HG02870 (cell line): Measurements from ENCODE around the gene GPX1.
A peak's percentile ranks its signal among the peaks of the same experiment; 100 is the strongest.
"Not testable (repeated sequence)": the region's sequence is repeated elsewhere in the genome, so short reads cannot be mapped to it uniquely, and the experiment has no call there.

ENCODE experiments used
- ATAC-seq: cut with Tn5 transposase; IDR thresholded peaks from one replicate; pipeline ENCODE4 v1.9.1; 2021; ENCODE audit warnings: mild to moderate bottlenecking, moderate library complexity; ENCODE audit not compliant: unreplicated experiment

Gene GPX1

DNA sequence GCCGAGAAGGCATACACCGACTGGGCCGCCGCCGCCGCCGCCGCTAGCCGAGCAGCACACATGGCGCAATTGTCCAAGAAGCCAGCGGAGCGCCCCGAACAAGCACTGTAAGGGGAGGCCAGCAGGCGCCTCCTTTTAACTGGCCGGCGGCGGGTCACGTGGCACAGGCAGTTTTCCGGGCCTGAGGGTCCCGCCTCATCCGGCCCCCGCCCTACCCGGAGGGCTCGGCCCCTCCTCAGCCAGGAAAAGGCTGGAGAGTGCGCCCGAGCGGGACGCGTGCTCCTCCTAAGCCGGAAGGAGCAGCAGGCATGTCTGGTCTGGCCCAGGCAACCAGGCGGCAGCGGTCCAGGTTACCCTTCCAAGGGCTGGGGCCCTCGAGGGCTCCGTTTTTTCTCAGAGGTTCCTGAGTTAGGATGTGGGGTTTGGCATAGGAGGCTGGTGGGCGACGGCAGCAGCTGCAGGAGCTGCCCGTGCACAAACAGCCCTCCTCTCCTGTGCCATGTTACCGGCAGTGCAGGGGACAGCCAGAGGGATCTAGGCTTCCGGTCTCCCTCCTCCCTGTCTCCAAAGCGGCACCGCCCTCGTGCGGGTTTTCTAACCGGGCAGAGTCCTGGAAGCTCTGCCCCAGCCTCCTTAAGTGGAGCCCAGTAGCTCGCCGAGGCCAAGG lies at the start of gene GPX1:
GPX1 (minus strand) TSS at position 137 of the 667 bp plus-strand sequence; CDS start at position 62, 75 bp downstream.
- ATAC-seq: peak; percentile 85

DNA sequence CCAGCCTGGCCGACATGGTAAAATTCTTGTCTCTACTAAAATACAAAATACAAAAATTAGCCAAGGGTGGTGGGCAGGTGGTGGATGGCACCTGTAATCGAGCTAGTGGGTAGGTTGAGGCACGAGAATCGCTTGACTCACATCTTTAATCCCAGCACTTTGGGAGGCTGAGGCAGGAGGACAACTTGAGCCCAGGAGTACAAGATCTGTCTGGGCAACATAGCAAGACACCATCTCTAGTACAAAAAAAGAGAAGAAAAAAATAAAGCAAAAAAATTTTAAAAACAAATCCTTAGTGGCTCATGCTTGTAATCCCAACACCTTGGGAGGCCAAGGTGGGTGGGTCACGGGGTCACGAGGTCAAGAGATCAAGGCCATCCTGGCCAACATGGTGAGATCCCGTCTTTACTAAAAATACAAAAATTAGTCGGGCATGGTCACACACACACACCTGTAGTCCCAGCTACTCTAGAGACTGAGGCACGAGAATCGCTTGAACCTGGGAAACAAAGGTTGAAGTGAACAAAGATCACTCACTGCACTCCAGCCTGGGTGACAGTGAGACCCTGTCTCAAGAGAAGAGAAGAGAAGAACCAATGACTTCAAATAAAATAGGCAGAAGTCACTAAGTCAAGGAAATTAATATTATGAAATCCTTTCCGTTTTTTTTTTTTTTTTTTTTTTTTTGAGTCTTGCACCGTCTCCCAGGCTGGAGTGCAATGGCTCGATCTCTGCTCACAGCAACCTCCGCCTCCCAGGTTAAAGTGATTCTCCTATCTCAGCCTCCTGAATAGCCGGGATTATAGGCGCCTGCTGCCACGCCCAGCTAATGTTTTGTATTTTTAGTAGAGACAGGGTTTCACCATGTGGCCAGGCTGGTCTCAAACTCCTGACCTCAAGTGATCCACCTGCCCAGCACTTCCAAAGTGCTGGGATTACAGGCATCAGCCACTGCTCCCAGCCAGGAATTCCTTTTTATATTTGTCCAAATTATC lies 48.7 kb upstream of the GPX1 start:
- ATAC-seq: no peak

DNA sequence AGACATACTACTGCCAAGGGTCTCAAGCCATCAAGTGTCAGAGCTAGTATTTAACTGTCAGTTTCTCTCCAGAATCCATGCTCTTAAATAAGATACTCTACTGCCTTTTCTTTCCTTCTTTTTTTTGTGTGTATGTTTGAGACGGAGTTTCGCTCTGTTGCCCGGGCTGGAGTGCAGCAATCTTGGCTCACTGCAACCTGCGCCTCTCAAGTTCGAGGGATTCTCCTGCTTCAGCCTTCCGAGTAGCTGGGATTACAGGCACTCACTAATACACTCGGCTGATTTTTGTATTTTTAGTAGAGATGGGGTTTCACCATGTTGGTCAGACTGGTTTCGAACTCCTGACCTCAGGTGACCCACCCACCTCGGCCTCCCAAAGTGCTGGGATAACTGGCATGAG lies 47.4 kb upstream of the GPX1 start:
- not testable (repeated sequence) for ATAC-seq

DNA sequence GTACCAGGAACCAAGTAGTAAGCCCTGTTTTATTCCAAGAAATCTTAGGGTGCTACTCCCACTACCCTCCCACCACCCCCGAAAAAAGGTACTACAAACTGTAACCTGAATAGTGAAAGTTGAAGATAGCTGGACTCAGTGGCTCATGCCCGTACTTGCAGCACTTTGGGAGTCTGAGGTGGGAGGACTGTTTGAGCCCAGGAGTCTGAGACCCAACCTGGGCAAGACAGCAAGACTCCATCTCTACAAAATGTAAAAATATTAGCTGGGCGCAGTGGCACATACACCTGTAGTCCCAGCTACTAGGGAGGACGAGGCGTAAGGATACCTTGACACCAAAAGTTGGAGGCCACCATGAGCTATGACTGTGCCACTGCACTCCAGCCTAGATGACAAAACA lies 45.7 kb upstream of the GPX1 start:
- no peak for ATAC-seq

DNA sequence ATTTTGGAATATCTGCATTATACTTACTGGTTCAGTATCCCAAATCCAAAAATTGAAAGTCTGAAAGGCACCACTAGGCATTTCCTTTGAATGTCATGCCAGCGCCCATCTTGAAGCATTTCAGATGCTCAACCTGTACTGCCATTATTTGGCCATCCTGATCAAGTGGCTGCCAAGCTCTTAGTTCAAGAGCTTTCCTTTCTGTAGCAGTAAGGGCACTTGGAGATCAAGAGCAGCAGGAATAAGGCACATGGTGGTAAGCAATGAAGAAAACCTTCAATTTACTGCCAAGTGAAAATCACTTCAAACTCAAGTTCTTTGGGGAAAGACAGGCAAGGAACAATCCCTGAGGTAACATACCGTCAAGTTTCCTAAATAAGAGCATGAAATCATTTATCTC lies 43.6 kb upstream of the GPX1 start:
- ATAC-seq: no peak

DNA sequence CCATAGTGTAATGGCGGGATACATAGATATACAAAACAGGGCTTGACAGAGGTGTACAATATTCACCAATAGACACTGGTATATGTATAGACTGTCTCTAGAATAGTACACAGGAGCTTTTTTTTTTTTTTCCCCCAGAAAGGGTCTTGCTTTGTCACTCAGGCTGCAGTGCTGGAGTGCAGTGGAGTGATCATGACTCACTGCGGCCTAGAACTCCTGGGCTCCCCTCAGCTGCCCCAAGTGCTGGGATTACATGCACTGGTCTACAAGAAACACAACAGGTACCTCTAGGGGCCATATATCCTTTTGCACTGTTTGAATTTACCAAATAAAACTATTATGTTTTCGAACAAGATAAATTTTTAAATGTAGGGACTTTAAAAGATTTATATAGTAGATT lies 41.3 kb upstream of the GPX1 start:
- no peak for ATAC-seq

DNA sequence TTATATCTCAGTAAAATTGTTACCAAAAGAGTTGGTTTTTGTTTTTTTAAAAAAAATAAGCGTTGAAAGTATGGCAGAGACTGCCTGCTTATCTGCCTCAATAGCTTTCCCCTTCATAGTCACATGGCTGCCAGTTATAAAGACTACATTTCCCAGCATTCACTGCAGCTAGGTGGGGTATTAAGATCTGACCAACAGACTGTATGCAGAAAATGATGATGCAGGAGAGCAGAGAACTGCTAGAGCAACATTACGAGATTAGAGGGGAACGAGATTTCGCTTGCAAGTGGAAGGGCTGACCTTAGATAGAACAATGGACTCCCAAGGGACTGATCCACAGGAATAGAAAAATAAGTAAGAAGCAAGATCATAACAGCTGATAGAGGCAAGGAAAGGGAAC lies 39.3 kb upstream of the GPX1 start:
- ATAC-seq: no peak

DNA sequence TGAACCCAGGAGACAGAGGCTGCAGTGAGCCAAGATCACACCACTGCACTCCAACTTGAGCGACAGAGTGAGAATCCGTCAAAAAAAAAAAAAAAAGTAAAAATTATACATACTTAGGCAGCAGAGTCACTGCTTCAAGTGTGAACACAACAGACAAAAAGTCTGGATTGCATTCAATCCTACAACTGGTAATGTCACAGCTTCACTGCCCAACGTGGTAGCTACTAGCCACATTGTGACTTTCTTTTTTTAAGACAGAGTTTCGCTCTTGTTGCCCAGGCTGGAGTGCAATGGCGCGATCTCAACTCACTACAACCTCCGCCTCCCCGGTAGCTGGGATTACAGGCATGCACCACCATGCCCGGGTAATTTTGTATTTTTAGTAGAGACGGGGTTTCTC lies 33.2 kb upstream of the GPX1 start:
- ATAC-seq: not testable (repeated sequence)

DNA sequence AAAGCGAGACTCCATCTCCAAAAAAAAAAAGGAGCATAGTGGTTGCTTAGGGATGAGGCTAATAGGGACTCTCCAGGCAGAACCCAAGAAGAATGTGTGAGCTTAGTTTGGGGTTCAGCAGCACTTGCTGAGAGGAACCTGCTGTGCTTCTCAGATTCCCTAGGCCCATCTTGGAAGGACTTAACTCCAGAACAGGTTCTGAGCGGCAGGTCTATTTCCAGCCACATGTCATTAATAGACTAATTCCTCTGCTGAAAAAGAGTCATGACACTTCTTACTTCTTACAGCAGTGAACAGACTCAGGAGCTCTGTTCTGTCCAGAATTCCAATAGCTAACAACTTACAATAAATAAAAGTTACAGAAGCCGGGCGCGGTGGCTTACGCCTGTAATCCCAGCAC lies 31.1 kb upstream of the GPX1 start:
- ATAC-seq: no peak

DNA sequence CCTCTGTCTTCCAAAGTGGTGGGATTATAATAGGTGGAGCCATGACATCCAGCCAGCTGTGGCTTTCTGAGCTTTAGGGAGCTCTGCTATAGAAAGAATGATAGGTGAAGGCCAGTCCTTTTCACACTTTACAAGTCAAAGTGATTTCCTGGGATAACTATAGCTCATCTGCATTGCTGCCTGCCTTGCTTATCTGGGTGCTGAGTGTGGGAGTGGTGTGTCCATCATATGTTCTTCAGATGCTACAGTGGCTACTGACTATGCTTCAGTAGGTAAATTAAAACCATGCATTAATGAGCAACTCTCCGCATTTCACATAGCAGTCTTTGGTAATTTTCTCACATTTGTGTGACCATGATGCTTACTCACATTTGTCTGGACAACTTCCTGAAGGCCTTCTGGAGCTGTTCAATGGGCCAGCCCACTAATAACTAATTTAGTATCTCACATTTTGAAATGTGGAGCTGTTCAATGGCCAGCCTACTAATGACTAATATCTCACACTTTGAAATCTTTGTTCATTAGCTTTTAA lies 30.2 kb upstream of the GPX1 start:
- ATAC-seq: no peak

DNA sequence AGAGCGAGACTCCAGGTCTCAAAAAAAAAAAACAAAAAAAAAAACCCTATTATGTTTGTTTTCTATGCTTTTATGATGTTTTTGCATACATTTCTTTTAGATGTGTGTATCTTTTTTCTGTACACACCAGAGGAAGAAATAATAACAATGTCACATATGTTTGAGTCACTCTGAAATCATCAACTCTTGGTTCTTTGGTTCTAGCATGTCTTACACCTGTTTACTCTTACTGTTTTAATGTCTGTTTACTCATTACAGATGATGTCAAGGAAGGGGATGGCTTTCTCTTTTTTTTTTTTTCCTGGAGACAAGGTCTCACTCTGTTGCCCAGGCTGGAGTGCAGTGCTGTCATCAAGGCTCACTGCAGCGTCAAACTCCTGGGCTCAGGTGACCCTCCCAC lies 29.6 kb upstream of the GPX1 start:
- no peak for ATAC-seq

DNA sequence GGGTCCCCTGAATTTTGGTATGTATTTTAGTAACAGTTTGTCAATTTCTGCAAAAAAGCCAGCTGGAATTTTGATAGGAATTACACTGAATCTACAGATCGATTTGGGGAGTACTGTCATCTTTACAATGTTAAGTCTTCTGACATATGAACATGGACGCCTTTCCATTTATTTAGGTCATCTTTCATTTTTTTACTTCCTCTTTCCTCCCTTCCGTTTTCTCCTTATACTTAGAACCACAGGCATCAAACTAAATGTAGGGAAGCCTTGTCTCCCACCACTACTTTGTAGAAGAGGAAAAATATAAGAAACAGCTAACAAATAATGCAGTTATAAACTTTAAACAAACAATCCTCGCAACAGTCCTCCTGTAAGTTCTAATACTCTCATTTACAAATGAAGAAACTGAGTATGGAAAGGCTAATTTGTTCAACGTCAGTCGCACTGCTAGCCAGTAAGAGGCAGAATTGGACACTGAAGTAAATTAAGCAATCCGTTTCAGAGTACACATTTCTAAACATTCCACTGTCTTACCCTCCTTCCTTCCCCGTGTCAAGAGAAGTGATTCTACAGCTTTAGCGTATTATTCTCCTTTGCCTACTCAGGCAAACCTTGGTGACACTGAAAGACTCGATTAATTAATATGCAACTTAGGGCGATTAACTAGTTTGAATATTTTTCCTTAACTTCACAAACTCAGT lies 28.1 kb upstream of the GPX1 start:
- ATAC-seq: no peak

DNA sequence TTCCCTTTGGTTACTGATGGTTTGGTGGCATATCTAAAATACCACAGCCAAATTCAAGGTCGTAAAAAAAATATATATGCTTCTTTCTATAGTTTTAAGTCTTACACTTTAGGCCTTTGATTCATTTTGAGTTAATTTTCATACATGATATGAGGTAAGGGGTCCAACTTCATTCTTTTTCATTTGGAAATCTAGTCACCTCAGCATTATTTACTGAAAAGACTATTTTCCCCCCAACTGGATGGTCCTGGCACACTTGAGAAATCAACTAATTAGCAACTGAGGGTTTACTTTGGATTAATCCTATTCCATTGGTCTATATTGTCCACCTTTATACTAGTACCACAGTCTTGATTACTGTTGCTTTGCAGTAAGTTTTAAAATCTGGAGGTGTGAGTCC lies 27.5 kb upstream of the GPX1 start:
- ATAC-seq: no peak

DNA sequence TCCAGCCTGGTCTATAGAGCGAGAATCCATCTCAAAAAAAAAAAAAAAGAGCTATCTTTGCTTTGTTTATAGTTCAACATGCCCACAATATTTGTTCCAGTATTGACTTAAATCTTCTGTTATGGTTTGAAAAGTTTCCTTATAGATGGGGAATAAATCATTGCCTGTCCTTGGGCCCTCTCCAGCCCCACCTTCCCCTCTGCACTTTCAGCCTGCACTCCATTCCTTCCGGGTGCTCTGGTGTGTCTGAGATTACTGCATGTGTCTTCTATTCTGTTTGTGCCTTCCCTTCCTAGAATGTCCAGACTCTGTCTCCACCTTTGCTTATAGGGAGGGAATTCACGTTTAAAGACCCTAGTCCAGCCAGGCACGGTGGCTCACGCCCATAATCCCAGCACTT lies 25.2 kb upstream of the GPX1 start:
- no peak for ATAC-seq

DNA sequence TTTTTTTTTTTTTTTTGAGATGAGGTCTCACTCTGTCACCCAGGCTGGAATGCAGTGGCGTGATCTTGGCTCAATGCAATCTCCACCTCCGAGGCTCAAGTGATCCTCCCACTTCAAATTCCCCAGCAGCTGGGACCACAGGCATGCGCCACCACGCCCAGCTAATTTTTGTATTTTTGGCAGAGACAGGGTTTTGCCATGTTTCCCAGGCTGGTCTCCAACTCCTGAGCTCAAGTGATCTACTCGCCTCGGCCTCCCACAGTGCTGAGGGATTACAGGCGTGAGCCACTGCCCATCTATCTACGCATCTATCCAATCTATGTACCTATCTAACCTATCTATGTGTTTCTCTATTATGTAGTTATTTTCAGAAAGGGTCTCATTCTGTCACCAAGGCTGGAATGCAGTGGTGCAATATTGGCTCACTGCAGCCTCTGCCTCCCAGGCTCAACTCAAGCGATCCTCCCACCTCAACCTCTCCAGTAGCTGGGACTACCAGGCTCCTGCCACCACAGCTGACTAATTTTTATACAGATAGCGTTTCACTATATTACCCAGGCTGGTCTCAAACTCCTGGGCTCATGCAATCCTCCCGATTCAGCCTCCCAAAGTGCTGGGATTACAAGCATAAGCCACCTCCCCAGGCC lies 20.2 kb upstream of the GPX1 start:
- no peak for ATAC-seq

DNA sequence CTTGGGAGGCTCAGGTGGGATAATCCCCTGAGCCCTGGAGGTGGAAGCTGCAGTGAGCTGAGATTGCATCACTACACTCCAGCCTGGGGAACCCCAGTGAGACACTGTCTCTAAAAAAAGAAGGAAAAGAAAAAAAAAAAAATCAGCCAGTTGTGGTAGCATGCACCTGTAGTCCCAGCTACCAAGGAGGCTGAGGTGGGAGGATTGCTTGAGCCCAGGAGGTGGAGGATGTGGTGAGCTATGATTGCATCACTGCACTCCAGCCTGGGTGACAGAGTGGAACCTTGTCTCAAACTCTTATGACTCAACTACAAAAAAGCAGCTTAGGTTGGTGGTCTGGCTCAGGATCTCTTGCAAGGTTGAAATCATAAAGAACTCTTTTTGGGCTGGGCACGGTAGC lies 19.3 kb upstream of the GPX1 start:
- ATAC-seq: no peak

DNA sequence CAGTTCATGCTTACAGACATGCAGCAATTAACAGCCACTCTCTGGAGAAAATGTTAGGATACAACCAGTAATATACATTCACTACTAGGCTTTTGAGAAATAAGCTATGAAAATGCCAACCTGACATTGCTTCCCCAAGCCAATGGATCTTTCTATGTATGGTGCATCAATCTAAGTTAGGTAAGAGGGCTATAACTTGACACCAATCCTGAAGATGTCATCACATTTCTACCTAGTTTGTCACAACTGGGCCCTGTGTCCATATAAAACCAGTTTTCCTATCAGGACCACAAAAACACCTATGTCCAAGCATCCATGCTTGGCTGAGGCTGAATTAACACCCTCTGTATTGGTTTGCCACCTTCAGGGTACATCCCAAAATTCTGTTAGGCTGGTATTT lies 13.8 kb upstream of the GPX1 start:
- ATAC-seq: no peak

DNA sequence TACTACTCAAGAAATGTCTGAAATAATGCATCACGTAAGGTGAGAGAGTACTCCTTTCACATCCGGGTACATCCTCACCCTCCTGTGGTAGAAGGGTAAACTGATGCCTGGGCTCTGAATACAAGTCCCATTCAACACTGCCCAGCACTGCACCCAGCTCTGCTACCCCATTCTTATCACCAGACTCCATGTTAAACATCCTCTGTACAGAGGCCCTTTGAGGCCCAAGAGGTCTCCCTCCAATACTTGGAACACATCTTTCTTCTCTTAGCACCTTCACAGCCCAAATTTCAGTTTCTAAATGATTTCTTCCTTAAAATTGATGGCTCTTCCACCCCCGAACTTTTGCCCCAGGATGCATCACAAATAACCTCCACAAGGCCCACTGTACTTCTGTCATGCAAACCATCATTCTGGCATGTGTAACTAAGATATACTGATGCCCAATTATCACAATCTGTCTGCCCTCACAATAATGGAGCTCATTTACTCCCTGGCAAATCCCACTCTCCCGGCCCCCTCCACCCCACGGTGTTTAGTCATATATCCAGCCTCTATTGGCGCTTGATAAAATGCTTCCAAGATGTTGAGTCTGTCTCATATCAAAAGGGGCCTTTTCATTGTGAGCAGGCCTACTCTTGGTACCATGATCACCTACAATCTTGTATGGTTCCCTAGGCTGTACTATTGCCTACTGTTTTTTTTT lies 12.6 kb upstream of the GPX1 start:
- no peak for ATAC-seq

DNA sequence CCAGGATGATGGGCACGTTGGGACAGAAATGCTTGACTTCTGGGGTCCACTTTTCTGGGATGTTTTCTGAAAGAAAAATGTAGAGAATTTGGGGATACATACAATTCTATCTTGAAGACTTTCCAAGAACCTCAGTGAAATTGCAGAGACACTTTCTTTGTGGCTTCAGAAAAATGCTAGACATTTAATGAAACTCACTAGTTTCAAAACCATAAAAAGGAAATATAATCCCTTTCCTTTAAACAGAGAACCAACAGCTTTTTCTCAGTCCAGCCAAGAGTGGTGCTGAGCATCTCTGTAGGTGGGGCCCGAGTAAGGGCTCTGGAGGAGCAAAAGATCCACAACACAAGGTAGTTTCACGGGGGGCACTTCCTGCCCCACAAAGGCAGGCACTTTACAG lies 4.4 kb upstream of the GPX1 start:
- no peak for ATAC-seq

DNA sequence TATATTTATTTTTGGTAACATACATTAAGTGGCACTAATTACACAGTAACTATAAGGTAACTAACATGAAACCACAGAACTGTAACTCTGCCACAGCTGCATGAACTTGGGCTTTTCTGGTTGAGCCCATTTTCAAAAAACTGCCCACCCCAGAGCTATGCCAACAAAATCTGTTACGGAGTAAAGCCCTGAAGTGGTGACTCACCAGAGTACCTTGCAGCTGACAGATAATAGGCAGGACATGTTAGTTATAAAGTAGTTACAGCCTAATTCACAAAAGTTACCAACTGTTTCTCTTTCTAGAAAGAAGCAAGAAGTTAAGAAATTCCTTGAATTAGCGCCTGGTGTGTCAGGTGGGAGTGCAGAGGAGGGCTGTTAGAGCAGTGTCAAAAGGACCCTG lies 1.5 kb upstream of the GPX1 start:
- ATAC-seq: no peak
